HepG2 (cell line): ENCODE results near the gene PLSCR1. TPM values are rescaled to one million over a fixed set of nuclear protein-coding genes. Genes with fewer than 3 reads are reported as not detected.

Experiments used
- ATAC-seq: fragments of 200-7000 bp; cut with Tn5 transposase; 3 replicates; pipeline ENCODE4 v1.9.1; 2020; ENCODE audit warnings: mild to moderate bottlenecking, moderate library complexity
- BruUV-seq: library from RNA; stranded (reverse); fragments of 400-500 nt; replicated peaks from 2 replicates; lab custom pipeline; 2021; lab: Mats Ljungman, UMichigan
- CTCF ChIA-PET: fragments of 300-600 bp; formaldehyde crosslinking; extraction: SDS; loops from one replicate; lab custom pipeline; 2021; ENCODE audit warnings: low total read pairs, inconsistent platforms, low intra/inter-chr PET ratio; lab: Yijun Ruan, JAX
- POLR2A ChIA-PET: fragments of 350-600 bp; sonication (Branson Sonifier 250); formaldehyde crosslinking; loops from one replicate; lab custom pipeline; 2020; ENCODE audit warnings: antibody characterized with exemption, inconsistent platforms; lab: Yijun Ruan, JAX
- DNase-seq: peaks from one replicate; pipeline ENCODE4 v3.0.0-alpha.2; 2015; ENCODE audit warnings: low spot score
- FAIRE-seq: peaks from 3 replicates; lab custom pipeline; 2011; peaks lifted over from hg19 to GRCh38; lab: Jason Lieb, UNC
- H2AFZ ChIP-seq: one replicate; pipeline ENCODE4 v1.6.1; 2011; ENCODE audit warnings: low read length, inconsistent platforms
- H3K27ac ChIP-seq: fragments of 300-600 bp; 3 replicates; pipeline ENCODE4 v1.8.0; 2011; ENCODE audit warnings: mixed run types, mild to moderate bottlenecking, mixed read lengths, low read length, inconsistent platforms; ENCODE audit not compliant: insufficient read depth; ENCODE audit errors: extremely low read length
- H3K27me3 ChIP-seq, 2 experiments: fragments of 200-600 bp in 1 of 2; 2 replicates in 1 of 2; 3 replicates in 1 of 2; pipeline versions ENCODE4 v1.6.0 to v1.8.0; 2011; ENCODE audit warnings: low read length in 2 of 2, mild to moderate bottlenecking in 2 of 2, moderate library complexity in 2 of 2, inconsistent platforms in 1 of 2; ENCODE audit not compliant: insufficient read depth in 2 of 2, control insufficient read depth in 1 of 2
- H3K36me3 ChIP-seq, 2 experiments: fragments of 200-600 bp in 1 of 2; replicated peaks in 1 of 2; 2 replicates in 1 of 2; 3 replicates in 1 of 2; pipeline versions ENCODE4 v1.5.1 to v1.8.0; 2011; ENCODE audit warnings: low read length in 2 of 2, inconsistent platforms in 1 of 2; ENCODE audit not compliant: insufficient read depth in 2 of 2, control insufficient read depth in 1 of 2
- H3K4me1 ChIP-seq: 2 replicates; pipeline ENCODE4 v1.5.1; 2012; ENCODE audit warnings: low read length, inconsistent platforms; ENCODE audit not compliant: insufficient read depth
- H3K4me2 ChIP-seq: 2 replicates; pipeline ENCODE4 v1.6.0; 2011; ENCODE audit warnings: low read depth, low read length, inconsistent platforms
- H3K4me3 ChIP-seq, 3 experiments: fragments of 200-600 bp in 1 of 3; sonication (generic), shearing (Covaris generic) in 1 of 3; replicated peaks in 1 of 3; 2 replicates each; pipeline ENCODE4 v1.5.1; 2011 to 2016; ENCODE audit warnings: low read length in 3 of 3, inconsistent platforms in 2 of 3, low read depth in 2 of 3, mild to moderate bottlenecking in 2 of 3, control low read depth in 1 of 3, mixed read lengths in 1 of 3; ENCODE audit not compliant: insufficient read depth in 1 of 3
- H3K79me2 ChIP-seq: one replicate; pipeline ENCODE4 v1.6.1; 2011; ENCODE audit warnings: low read length, inconsistent platforms; ENCODE audit not compliant: insufficient read depth
- H3K9ac ChIP-seq: 2 replicates; pipeline ENCODE4 v1.6.0; 2011; ENCODE audit warnings: mild to moderate bottlenecking, low read depth, low read length, inconsistent platforms; ENCODE audit not compliant: insufficient read depth
- H3K9me3 ChIP-seq: 2 replicates; pipeline ENCODE4 v1.5.1; 2012; ENCODE audit warnings: mild to moderate bottlenecking, low read length
- H4K20me1 ChIP-seq: 2 replicates; pipeline ENCODE4 v1.6.0; 2011; ENCODE audit warnings: inconsistent platforms, mild to moderate bottlenecking, low read length, moderate library complexity; ENCODE audit not compliant: insufficient read depth
- POGK ChIP-seq: sonication (generic); formaldehyde crosslinking; conservative IDR thresholded peaks from 2 replicates; pipeline ENCODE4 v1.8.0; 2022; ENCODE audit warnings: mild to moderate bottlenecking, moderate library complexity, missing genetic modification reagents
- SOX13 ChIP-seq, 3 experiments: fragments of 450-650 bp in 1 of 3; sonication (generic) in 1 of 3; formaldehyde crosslinking in 1 of 3; IDR thresholded peaks in 2 of 3; conservative IDR thresholded peaks in 1 of 3; 2 replicates each; pipeline versions ENCODE4 v1.5.0 to v1.6.1; 2016 to 2020; ENCODE audit warnings: antibody characterized with exemption in 1 of 3, mild to moderate bottlenecking in 1 of 3, missing compliant biosample characterization in 1 of 3, missing genetic modification reagents in 1 of 3, moderate library complexity in 1 of 3
- YEATS2 ChIP-seq: sonication (generic); formaldehyde crosslinking; IDR thresholded peaks from 2 replicates; pipeline ENCODE4 v1.4.0; 2020; ENCODE audit warnings: missing genetic modification reagents, borderline replicate concordance
- ZBED4 ChIP-seq: sonication (generic); formaldehyde crosslinking; IDR thresholded peaks from 2 replicates; pipeline ENCODE4 v1.4.0; 2020; ENCODE audit warnings: missing genetic modification reagents, borderline replicate concordance
- ZNF225 ChIP-seq: sonication (generic); formaldehyde crosslinking; IDR thresholded peaks from 2 replicates; pipeline ENCODE4 v1.4.0; 2020; ENCODE audit warnings: mild to moderate bottlenecking, missing genetic modification reagents
- ZNF317 ChIP-seq: sonication (generic); formaldehyde crosslinking; IDR thresholded peaks from 2 replicates; pipeline ENCODE4 v1.5.0; 2020; ENCODE audit warnings: mild to moderate bottlenecking, missing genetic modification reagents
- ZNF350 ChIP-seq: sonication (generic); formaldehyde crosslinking; IDR thresholded peaks from 2 replicates; pipeline ENCODE4 v1.4.0; 2020; ENCODE audit warnings: mild to moderate bottlenecking, low read depth, missing genetic modification reagents, borderline replicate concordance
- ZNF841 ChIP-seq: sonication (generic); formaldehyde crosslinking; IDR thresholded peaks from 2 replicates; pipeline ENCODE4 v1.8.1; 2023; ENCODE audit warnings: missing genetic modification reagents, borderline replicate concordance
- ZSCAN29 ChIP-seq: sonication (generic); formaldehyde crosslinking; conservative IDR thresholded peaks from 2 replicates; pipeline ENCODE4 v1.4.0; 2020; ENCODE audit warnings: mild to moderate bottlenecking, missing genetic modification reagents
- WGBS: methylation state at CpG from one replicate; pipeline ENCODE4 v1.1.6; 2017; ENCODE audit warnings: low lambda C conversion rate; 5-methylcytosine and 5-hydroxymethylcytosine counted together
- in situ Hi-C: cut with HindIII; loops from 2 replicates; pipeline ENCODE4 v1.10.0; 2017; ENCODE audit warnings: low pct_unique_long_range_greater_than_20kb; ENCODE audit not compliant: extremely low pct_ligation_motif_present
- intact Hi-C: fragments of 100-400 bp; cut with micrococcal nuclease; formaldehyde crosslinking; loops from one replicate; pipeline ENCODE4 v1.10.0; 2022; ENCODE audit not compliant: unreplicated experiment
- polyA plus RNA-seq, 8 experiments: library from polyadenylated mRNA; depleted of rRNA in 3 of 8; stranded (reverse) in 7 of 8; unstranded in 1 of 8; fragments of >200 nt; fragmentation: Illumina TruSeq in 4 of 8; extraction: Trizol in 4 of 8; gene quantifications; 2 replicates each; pipeline versions ENCODE4 v1.2.1 to v1.2.3, GENCODE V29; 2011 to 2016; ENCODE audit warnings: low read depth in 4 of 8, missing spikeins in 1 of 8, mixed read lengths in 1 of 8; ENCODE audit not compliant: insufficient read depth in 1 of 8
- total RNA-seq, 5 experiments: library from RNA; depleted of rRNA; stranded (reverse); fragments of >200 nt; fragmentation: Illumina TruSeq; extraction: Trizol; gene quantifications; 2 replicates each; pipeline ENCODE4 v1.2.3, GENCODE V29; 2016; ENCODE audit warnings: low read depth in 1 of 5

Gene PLSCR1
- total and polyA plus RNA-seq, 2 of the 13 experiments (the other 11 are each of a cell fraction or from before 2014, with no cell fraction given), result 33.8 to 34.1 TPM

- TF ChIP-seq ZBED4 (CRISPR knock-in tag) (no peak), ZNF225 (CRISPR knock-in tag) (no peak), SOX13 (IDR thresholded peaks at IDR 0.05) (no peak), SOX13 (CRISPR knock-in tag; conservative IDR thresholded peaks at IDR 0.05 in 1 of 2, IDR thresholded peaks at IDR 0.05 in 1 of 2) (no peak), ZNF841 (CRISPR knock-in tag) (no peak)
- TF ChIP-seq, all 625 proteins: peak for 0
Measured at GRCh38 chr3:146559388-146559787, 15.0 kb upstream of the PLSCR1 start (continued).

- Histone ChIP-seq H3K4me1 (no peaks in the 10 kb centered on the region), H3K27me3 (peaks cover 0 to 4% of the 10 kb centered on the region in 2 experiments; a peak in 1 of 5 replicates), H4K20me1 (no peaks in the 10 kb centered on the region), H3K4me3 (no peak overlapping the region), H2AFZ (no peak overlapping the region), H3K4me2 (no peak overlapping the region), H3K79me2 (no peaks in the 10 kb centered on the region), H3K27ac (no peak overlapping the region), H3K9me3 (no peaks in the 10 kb centered on the region), H3K9ac (no peak overlapping the region), H3K36me3 (no peaks in the 10 kb centered on the region)
- no TSS peak for BruUV-seq
- in situ Hi-C loops, result no loop called here
- ATAC-seq (no peak), FAIRE-seq (no peak), DNase-seq (no peak)
- POLR2A ChIA-PET, result no interaction called here
- WGBS, result 2% methylated on average over 2 of the region's 2 CpGs
- no peak for TF ChIP-seq ZNF350 (CRISPR knock-in tag)
- TF ChIP-seq ZSCAN29, result no peak
- TF ChIP-seq YEATS2 (CRISPR knock-in tag), result no peak
- TF ChIP-seq ZNF317 (CRISPR knock-in tag), result no peak
- TF ChIP-seq POGK (CRISPR knock-in tag), result no peak
- intact Hi-C loops, result no loop called here
- CTCF ChIA-PET, result no interaction called here
Measured at GRCh38 chr3:146558781-146559180, 14.4 kb upstream of the PLSCR1 start.
